ENCODE results near the gene CXXC5.

Gene CXXC5

GRCh38 chr5:139651043-139651834 is 3.1 kb downstream of the CXXC5 start:
- DNase-seq (ENCODE audit: low read depth) = peak; percentile 59

GRCh38 chr5:139651853-139652787 is 4.0 kb downstream of the CXXC5 start:
- peak; percentile 97 for DNase-seq (ENCODE audit: low read depth)

GRCh38 chr5:139652788-139653241 is 4.7 kb downstream of the CXXC5 start:
- peak; percentile 56 for DNase-seq (ENCODE audit: low read depth)

- DNase-seq (ENCODE audit: low read depth) = no peak
These were observed 5.5 kb downstream of the CXXC5 start for GRCh38 chr5:139653616-139654015.

- DNase-seq (ENCODE audit: low read depth) = no peak
These were observed 6.3 kb downstream of the CXXC5 start for GRCh38 chr5:139654464-139654863.

GRCh38 chr5:139654871-139655491 is 6.8 kb downstream of the CXXC5 start:
- DNase-seq (ENCODE audit: low read depth) = no peak

GRCh38 chr5:139655727-139656271 is 7.7 kb downstream of the CXXC5 start:
- peak; percentile 58 for DNase-seq (ENCODE audit: low read depth)

GRCh38 chr5:139657363-139658321 is 9.5 kb downstream of the CXXC5 start:
- DNase-seq (ENCODE audit: low read depth) = peak; percentile 51

- peak; percentile 51 for DNase-seq (ENCODE audit: low read depth)
These were observed 10.4 kb downstream of the CXXC5 start for GRCh38 chr5:139658501-139658927.

- peak; percentile 36 for DNase-seq (ENCODE audit: low read depth)
These were observed 10.9 kb downstream of the CXXC5 start for GRCh38 chr5:139658928-139659667.

GRCh38 chr5:139659695-139660101 is 11.5 kb downstream of the CXXC5 start:
- no peak for DNase-seq (ENCODE audit: low read depth)

- DNase-seq (ENCODE audit: low read depth) = peak; percentile 37
These were observed 12.2 kb downstream of the CXXC5 start for GRCh38 chr5:139660105-139660922.

GRCh38 chr5:139660923-139661814 is 13.0 kb downstream of the CXXC5 start:
- DNase-seq (ENCODE audit: low read depth) = peak; percentile 93

- no peak for DNase-seq (ENCODE audit: low read depth)
These were observed 14.5 kb downstream of the CXXC5 start for GRCh38 chr5:139662617-139663016.

- DNase-seq (ENCODE audit: low read depth) = no peak
These were observed 15.3 kb downstream of the CXXC5 start for GRCh38 chr5:139663207-139664085.

GRCh38 chr5:139664086-139664693 is 16.0 kb downstream of the CXXC5 start:
- no peak for DNase-seq (ENCODE audit: low read depth)

Measured in amniotic epithelial cell (primary cell).